DOHH2 (cell line): Measurements from ENCODE around the gene FILIP1L.
"Not testable (repeated sequence)": the region's sequence is repeated elsewhere in the genome, so short reads cannot be mapped to it uniquely, and the experiment has no call there.

Experiments
- H3F3A ChIP-seq: fragments of 200-600 bp; sonication (generic), shearing (Covaris generic); 2 replicates; pipeline ENCODE4 v1.6.0; 2016; ENCODE audit warnings: antibody characterized with exemption, mild to moderate bottlenecking; ENCODE audit not compliant: control insufficient read depth, insufficient read depth
- H3K27ac ChIP-seq: fragments of 200-600 bp; sonication (generic); 2 replicates; pipeline ENCODE4 v1.5.1; 2014; ENCODE audit warnings: low read depth, mild to moderate bottlenecking, low read length, moderate library complexity
- H3K27me3 ChIP-seq: fragments of 200-600 bp; sonication (generic); 2 replicates; pipeline ENCODE4 v1.6.1; 2014; ENCODE audit warnings: mild to moderate bottlenecking, low read length, mixed read lengths; ENCODE audit not compliant: control insufficient read depth
- H3K36me3 ChIP-seq: fragments of 200-600 bp; sonication (generic); 2 replicates; pipeline ENCODE4 v1.6.1; 2014; ENCODE audit warnings: mild to moderate bottlenecking, low read length, moderate library complexity, mixed read lengths; ENCODE audit not compliant: control insufficient read depth
- H3K4me1 ChIP-seq: fragments of 200-600 bp; sonication (generic); 2 replicates; pipeline ENCODE4 v1.6.1; 2014; ENCODE audit warnings: mild to moderate bottlenecking, low read length, mixed read lengths; ENCODE audit not compliant: control insufficient read depth
- H3K4me2 ChIP-seq: fragments of 200-600 bp; sonication (generic); 2 replicates; pipeline ENCODE4 v1.6.0; 2014; ENCODE audit warnings: mild to moderate bottlenecking, low read length, moderate library complexity
- H3K4me3 ChIP-seq: fragments of 200-600 bp; sonication (generic); 2 replicates; pipeline ENCODE4 v1.5.1; 2014; ENCODE audit warnings: mild to moderate bottlenecking, low read length, mixed read lengths
- H3K79me2 ChIP-seq: fragments of 200-600 bp; sonication (generic); 2 replicates; pipeline ENCODE4 v1.6.1; 2014; ENCODE audit warnings: mild to moderate bottlenecking, low read length, mixed read lengths; ENCODE audit not compliant: control insufficient read depth
- H3K9me2 ChIP-seq: fragments of 200-600 bp; sonication (generic); replicated peaks from 2 replicates; pipeline ENCODE4 v1.6.1; 2014; ENCODE audit warnings: mild to moderate bottlenecking, low read length, mixed read lengths; ENCODE audit not compliant: control insufficient read depth
- H3K9me3 ChIP-seq: fragments of 200-600 bp; sonication (generic); 2 replicates; pipeline ENCODE4 v1.6.1; 2014; ENCODE audit warnings: antibody characterized with exemption, low read length, mixed read lengths; ENCODE audit not compliant: control insufficient read depth, insufficient read depth
- H4K20me1 ChIP-seq: fragments of 200-600 bp; sonication (generic); 2 replicates; pipeline ENCODE4 v1.6.0; 2014; ENCODE audit warnings: low read depth, mild to moderate bottlenecking, antibody characterized with exemption, low read length, moderate library complexity; ENCODE audit not compliant: control insufficient read depth, insufficient read depth
- CTCF ChIP-seq: fragments of 200-600 bp; sonication (generic); IDR thresholded peaks from one replicate; pipeline ENCODE4 v1.5.1; 2014; ENCODE audit warnings: antibody characterized with exemption, mild to moderate bottlenecking, low read depth, low read length; ENCODE audit not compliant: poor library complexity, severe bottlenecking
- EZH2phosphoT487 ChIP-seq: fragments of 200-600 bp; sonication (generic); IDR thresholded peaks from 2 replicates; pipeline ENCODE4 v1.6.1; 2017; ENCODE audit warnings: borderline replicate concordance, mild to moderate bottlenecking, antibody characterized with exemption, low read length, moderate library complexity, mixed read lengths

FILIP1L gene

DNA sequence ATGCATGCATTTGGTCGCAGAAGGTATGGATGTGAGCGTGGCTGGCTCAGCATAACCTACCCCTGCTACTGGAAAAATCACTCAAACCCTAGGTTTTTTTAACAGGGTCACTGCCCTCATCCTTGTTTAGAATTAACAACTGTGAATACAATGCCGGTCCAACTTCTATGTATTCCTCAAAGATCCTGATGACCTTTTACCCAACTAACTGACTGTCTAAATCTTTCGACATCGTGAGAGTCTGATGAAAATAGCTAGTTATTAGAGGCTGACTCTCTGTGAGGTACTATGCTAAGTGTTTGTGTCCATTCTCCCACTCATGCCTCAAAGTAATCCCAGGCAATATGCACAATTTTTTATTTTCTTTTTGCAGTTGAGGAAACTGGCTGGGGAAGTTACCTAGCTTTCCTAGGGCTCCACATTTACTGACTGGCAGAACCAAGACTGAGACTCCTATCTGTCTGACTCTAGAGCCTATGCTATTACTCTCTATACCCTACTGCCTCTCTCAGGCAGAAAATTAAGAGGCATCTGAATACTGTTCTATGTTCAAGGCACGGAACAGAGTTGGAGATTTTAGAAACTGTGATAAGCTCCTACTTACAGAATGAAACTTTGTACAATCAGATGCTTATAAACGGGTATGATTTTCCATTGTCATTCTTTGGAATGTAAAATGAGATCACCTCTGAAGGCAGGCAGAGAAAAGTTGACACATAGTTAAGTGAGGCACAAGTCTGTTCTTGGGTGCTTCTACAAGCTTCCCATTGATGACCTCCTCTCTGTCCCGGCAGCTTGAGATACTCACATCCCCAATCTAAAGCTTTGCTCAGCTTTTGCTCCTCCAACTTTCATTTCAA, 56.4 kb downstream of the FILIP1L start:
- TF ChIP-seq EZH2phosphoT487 (no peak), CTCF (no peak)
- no peaks in the 10 kb centered on the region for H3K36me3 ChIP-seq
- H4K20me1 ChIP-seq = no peaks in the 10 kb centered on the region
- no peak overlapping the region for H3K4me2 ChIP-seq
- no peaks in the 10 kb centered on the region for H3K4me1 ChIP-seq
- no peak overlapping the region for H3K4me3 ChIP-seq
- no peak overlapping the region for H3K27ac ChIP-seq
- no peaks in the 10 kb centered on the region for H3K79me2 ChIP-seq
- H3F3A ChIP-seq = no peaks in the 10 kb centered on the region; the same call in 1 of the 2 replicates
- H3K9me3 ChIP-seq = no peaks in the 10 kb centered on the region
- H3K9me2 ChIP-seq = no peaks in the 10 kb centered on the region
- H3K27me3 ChIP-seq = no peaks in the 10 kb centered on the region

GRCh38 chr3:100053951-100054620, 60.2 kb downstream of the FILIP1L start:
- H3K9me2 ChIP-seq = no peaks in the 10 kb centered on the region
- TF ChIP-seq EZH2phosphoT487 (no peak), CTCF (no peak)
- no peaks in the 10 kb centered on the region for H3K36me3 ChIP-seq
- no peaks in the 10 kb centered on the region for H3K79me2 ChIP-seq
- H3K9me3 ChIP-seq = no peaks in the 10 kb centered on the region
- H3K27ac ChIP-seq = no peak overlapping the region
- H3F3A ChIP-seq = no peaks in the 10 kb centered on the region; the same call in 1 of the 2 replicates
- H3K27me3 ChIP-seq = no peaks in the 10 kb centered on the region
- H3K4me1 ChIP-seq = no peaks in the 10 kb centered on the region
- H3K4me2 ChIP-seq = no peak overlapping the region
- H3K4me3 ChIP-seq = no peak overlapping the region
- H4K20me1 ChIP-seq = no peaks in the 10 kb centered on the region

GRCh38 chr3:100051513-100051912, 62.8 kb downstream of the FILIP1L start:
- not testable (repeated sequence) for H3K27me3 ChIP-seq, H3K9me3 ChIP-seq, H3K27ac ChIP-seq, H4K20me1 ChIP-seq, H3K4me2 ChIP-seq, H3K4me3 ChIP-seq, H3K9me2 ChIP-seq, H3K36me3 ChIP-seq, H3K79me2 ChIP-seq
- peaks cover 16% of the 10 kb centered on the region for H3K4me1 ChIP-seq
- peaks cover 11% of the 10 kb centered on the region for H3F3A ChIP-seq

DNA sequence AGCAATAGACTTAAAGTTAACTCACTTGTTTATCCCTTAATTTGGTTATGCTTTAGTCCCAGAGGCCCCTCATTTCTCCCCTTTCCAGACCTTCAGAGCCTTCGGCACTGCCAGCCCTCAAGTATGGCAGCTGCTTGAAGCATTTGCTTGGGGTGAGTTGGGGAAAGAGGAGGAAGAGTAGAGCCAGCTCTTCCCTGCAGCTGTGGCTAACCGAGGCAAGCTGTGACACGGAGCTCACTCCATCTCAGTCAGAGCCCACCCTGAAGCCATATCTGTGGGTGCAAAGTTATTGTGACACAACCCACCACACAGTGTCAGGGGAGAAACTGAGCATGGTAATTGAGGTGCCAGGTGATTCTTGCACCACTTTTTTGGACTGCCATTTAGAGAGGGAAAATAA, 66.1 kb downstream of the FILIP1L start:
- H3K4me3 ChIP-seq = no peak overlapping the region
- H3K79me2 ChIP-seq = no peaks in the 10 kb centered on the region
- TF ChIP-seq EZH2phosphoT487 (no peak), CTCF (no peak)
- H4K20me1 ChIP-seq = peaks cover 12% of the 10 kb centered on the region; the same call in 1 of the 2 replicates
- H3K27ac ChIP-seq = no peak overlapping the region
- H3K9me3 ChIP-seq = no peaks in the 10 kb centered on the region
- H3K4me2 ChIP-seq = no peak overlapping the region
- H3K36me3 ChIP-seq = no peaks in the 10 kb centered on the region
- H3K27me3 ChIP-seq = no peaks in the 10 kb centered on the region
- H3K4me1 ChIP-seq = peaks cover 37% of the 10 kb centered on the region
- peaks cover 18% of the 10 kb centered on the region for H3F3A ChIP-seq
- no peaks in the 10 kb centered on the region for H3K9me2 ChIP-seq
